ENCODE results near the gene ARHGEF10L. TPM values are rescaled to one million over a fixed set of nuclear protein-coding genes. Genes with fewer than 3 reads are reported as not detected.

ARHGEF10L gene
- total RNA-seq, 2 donors from 2014 or later: 81.4 to 93.1 TPM

- Histone ChIP-seq H3K36me3 (replicated peaks in 1 of 2; ENCODE audit: insufficient read depth in 1 of 2, low read depth in 2 of 2) (no peaks in the 10 kb centered on the region), H3K4me3 (no peak overlapping the region), H3K27ac (peak overlapping the region in 3 of 4 donors; percentile 34 to 77 (median 74)), H3K27me3 (no peaks in the 10 kb centered on the region), H3K4me1 (peaks cover 17% of the 10 kb centered on the region), H3K9me3 (no peaks in the 10 kb centered on the region)
- TF ChIP-seq CTCF (IDR thresholded peaks at IDR 0.05) (no peak), POLR2A (IDR thresholded peaks at IDR 0.05) (no peak)
- WGBS, 2 donors: 57 to 70% methylated on average over 4 of the region's 4 CpGs
- ATAC-seq: no peak
- intact Hi-C loops (cut with DNase I): no loop called here
- DNase-seq: no peak
Measured at GRCh38 chr1:17525996-17526686, 13.4 kb upstream of the ARHGEF10L start.

- peaks cover 28% of the 10 kb centered on the region for H3K4me1 ChIP-seq
Measured at GRCh38 chr1:17527036-17527914, 12.2 kb upstream of the ARHGEF10L start.

GRCh38 chr1:17529381-17529780, 10.1 kb upstream of the ARHGEF10L start:
- no peak overlapping the region for H3K4me3 ChIP-seq
- no peak overlapping the region for H3K27ac ChIP-seq
- no peak for TF ChIP-seq CTCF (IDR thresholded peaks at IDR 0.05)
- no peak for TF ChIP-seq POLR2A (IDR thresholded peaks at IDR 0.05)
- DNase-seq (no peak), ATAC-seq (no peak)
- no peaks in the 10 kb centered on the region for H3K9me3 ChIP-seq
- H3K4me1 ChIP-seq: peaks cover 35% of the 10 kb centered on the region
- H3K36me3 ChIP-seq (replicated peaks in 1 of 2; ENCODE audit: insufficient read depth in 1 of 2, low read depth in 2 of 2): no peaks in the 10 kb centered on the region
- intact Hi-C loops (cut with DNase I): no loop called here
- no peaks in the 10 kb centered on the region for H3K27me3 ChIP-seq

More at GRCh38 chr1:17527036-17527914, 12.2 kb upstream of the ARHGEF10L start:
- intact Hi-C loops (cut with DNase I): no loop called here
- ATAC-seq (peak; percentile 43), DNase-seq (peak in 2 of 4 donors; percentile 40 to 61)
- Histone ChIP-seq H3K27me3 (no peaks in the 10 kb centered on the region), H3K9me3 (no peaks in the 10 kb centered on the region), H3K4me3 (no peak overlapping the region), H3K27ac (peak overlapping the region in 3 of 4 donors; percentile 34 to 77 (median 74)), H3K36me3 (replicated peaks in 1 of 2; ENCODE audit: insufficient read depth in 1 of 2, low read depth in 2 of 2) (no peaks in the 10 kb centered on the region)
- TF ChIP-seq CTCF (IDR thresholded peaks at IDR 0.05) (no peak), POLR2A (IDR thresholded peaks at IDR 0.05) (no peak)
- WGBS, 2 donors: 58 to 67% methylated on average over 14 of the region's 14 CpGs

- intact Hi-C loops (cut with DNase I): no loop called here
- Histone ChIP-seq H3K9me3 (no peaks in the 10 kb centered on the region), H3K4me1 (peaks cover 29% of the 10 kb centered on the region), H3K4me3 (no peak overlapping the region), H3K36me3 (replicated peaks in 1 of 2; ENCODE audit: insufficient read depth in 1 of 2, low read depth in 2 of 2) (no peaks in the 10 kb centered on the region), H3K27ac (peak overlapping the region; percentile 75 to 84 (median 77)), H3K27me3 (no peaks in the 10 kb centered on the region)
- ATAC-seq (no peak), DNase-seq (no peak)
- no peak for TF ChIP-seq CTCF (IDR thresholded peaks at IDR 0.05)
- TF ChIP-seq POLR2A (IDR thresholded peaks at IDR 0.05): no peak
- WGBS, 2 donors: 63 to 67% methylated on average over 3 to 4 of the region's 4 CpGs
Measured at GRCh38 chr1:17531343-17531681, 8.2 kb upstream of the ARHGEF10L start.
